Neural progenitor cell (in vitro differentiated cells): ENCODE data around the gene MAPKAPK3. TPM values are rescaled to one million over a fixed set of nuclear protein-coding genes. Genes with fewer than 3 reads are reported as not detected.

Experiments
- DNase-seq: peaks from one replicate; pipeline ENCODE4 v3.0.0-alpha.2; 2016; ENCODE audit warnings: low spot score
- H2AFZ ChIP-seq: fragments of 200-600 bp; sonication (generic); replicated peaks from 2 replicates; pipeline ENCODE4 v1.6.1; 2016; ENCODE audit warnings: antibody characterized with exemption
- H3F3A ChIP-seq: fragments of 200-600 bp; sonication (generic); 2 replicates; pipeline ENCODE4 v1.6.1; 2016; ENCODE audit warnings: antibody characterized with exemption, low read depth
- H3K27ac ChIP-seq: fragments of 200-600 bp; sonication (generic); 2 replicates; pipeline ENCODE4 v1.5.1; 2016; ENCODE audit warnings: mild to moderate bottlenecking
- H3K27me3 ChIP-seq: fragments of 200-600 bp; sonication (generic); 2 replicates; pipeline ENCODE4 v1.6.1; 2016; ENCODE audit warnings: mild to moderate bottlenecking, moderate library complexity
- H3K36me3 ChIP-seq: fragments of 200-600 bp; sonication (generic); 2 replicates; pipeline ENCODE4 v1.5.1; 2016
- H3K4me1 ChIP-seq: fragments of 200-600 bp; sonication (generic); 2 replicates; pipeline ENCODE4 v1.6.1; 2016; ENCODE audit warnings: mixed run types
- H3K4me2 ChIP-seq: fragments of 200-600 bp; sonication (generic); 2 replicates; pipeline ENCODE4 v1.6.1; 2016
- H3K4me3 ChIP-seq: fragments of 200-600 bp; sonication (generic); 2 replicates; pipeline ENCODE4 v1.5.1; 2016
- H3K79me2 ChIP-seq: fragments of 200-600 bp; sonication (generic); 2 replicates; pipeline ENCODE4 v1.6.1; 2016; ENCODE audit warnings: low read depth
- H3K9ac ChIP-seq: fragments of 200-600 bp; sonication (generic); 2 replicates; pipeline ENCODE4 v1.6.1; 2016
- H3K9me3 ChIP-seq: fragments of 200-600 bp; sonication (generic); 2 replicates; pipeline ENCODE4 v1.5.1; 2016; ENCODE audit warnings: low read depth
- H4K20me1 ChIP-seq: fragments of 200-600 bp; sonication (generic); 2 replicates; pipeline ENCODE4 v1.6.1; 2016; ENCODE audit warnings: low read depth
- H3K27ac Mint-ChIP-seq: 3 replicates; pipeline ENCODE4 v1.8.0; 2021; ENCODE audit warnings: mixed read lengths
- H3K27me3 Mint-ChIP-seq: 2 replicates; pipeline ENCODE4 v1.8.0; 2022; ENCODE audit warnings: low read depth, mild to moderate bottlenecking, inconsistent platforms, moderate library complexity, mixed read lengths; ENCODE audit not compliant: insufficient read depth
- H3K36me3 Mint-ChIP-seq: 3 replicates; pipeline ENCODE4 v1.8.0; 2021; ENCODE audit warnings: mixed read lengths
- H3K4me1 Mint-ChIP-seq: 3 replicates; pipeline ENCODE4 v1.8.0; 2021; ENCODE audit warnings: mixed read lengths
- H3K4me3 Mint-ChIP-seq: 3 replicates; pipeline ENCODE4 v1.8.0; 2021; ENCODE audit warnings: mild to moderate bottlenecking, moderate library complexity, mixed read lengths
- H3K9me3 Mint-ChIP-seq: 3 replicates; pipeline ENCODE4 v1.8.0; 2020; ENCODE audit warnings: mixed read lengths
- EZH2 ChIP-seq: fragments of 200-600 bp; sonication (generic); IDR thresholded peaks from 2 replicates; pipeline ENCODE4 v1.6.1; 2017; ENCODE audit warnings: antibody characterized with exemption, mild to moderate bottlenecking, moderate library complexity
- EZH2phosphoT487 ChIP-seq: fragments of 200-600 bp; sonication (generic); IDR thresholded peaks from 2 replicates; pipeline ENCODE4 v1.6.1; 2017; ENCODE audit warnings: antibody characterized with exemption
- total RNA-seq: library from RNA; depleted of rRNA; stranded (reverse); fragments of >200 nt; gene quantifications from 2 replicates; pipeline ENCODE4 v1.2.3, GENCODE V29; 2015; ENCODE audit warnings: low replicate concordance
- TF ChIP-seq, protein P1 (sequence below): fragments of 200-600 bp; sonication (generic); IDR thresholded peaks from 2 replicates; pipeline ENCODE4 v1.5.1; 2017; ENCODE audit warnings: antibody characterized with exemption, mild to moderate bottlenecking

MAPKAPK3 gene
- total RNA-seq, 1 donor from 2014 or later = 47.7 TPM

DNA sequence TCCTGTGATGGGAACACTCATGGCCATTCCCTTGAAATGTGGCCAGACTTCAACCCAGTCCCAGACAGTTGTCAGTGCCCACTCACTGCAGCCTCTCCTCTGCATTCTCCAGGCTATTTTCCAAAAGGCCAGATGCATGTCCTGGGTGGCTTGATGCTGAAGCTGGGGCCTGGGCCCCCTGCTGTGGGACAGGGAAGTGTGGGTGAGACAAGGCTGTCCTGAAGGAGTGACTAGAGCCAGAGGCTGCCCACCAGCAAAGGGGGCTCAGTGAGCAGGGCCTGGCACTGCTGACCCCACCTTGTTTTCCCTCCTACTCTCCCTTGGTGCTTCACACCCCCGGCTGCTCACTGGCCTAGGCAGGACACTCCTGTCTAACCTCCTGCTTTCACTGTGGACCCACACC, 17.2 kb upstream of the MAPKAPK3 start:
- Histone ChIP-seq H2AFZ (no peak overlapping the region), H3F3A (no peaks in the 10 kb centered on the region), H3K27ac (no peak overlapping the region), H3K4me3 (no peak overlapping the region), H3K9me3 (no peaks in the 10 kb centered on the region), H3K36me3 (no peaks in the 10 kb centered on the region), H3K4me1 (no peaks in the 10 kb centered on the region), H4K20me1 (no peaks in the 10 kb centered on the region), H3K9ac (no peak overlapping the region), H3K27me3 (no peaks in the 10 kb centered on the region), H3K4me2 (no peak overlapping the region), H3K79me2 (no peaks in the 10 kb centered on the region)
- Mint-ChIP-seq H3K4me1 (peaks cover 3% of the 10 kb centered on the region), H3K4me3 (no peak overlapping the region), H3K27ac (peak overlapping the region; percentile 34), H3K36me3 (no peaks in the 10 kb centered on the region), H3K27me3 (peaks cover 9% of the 10 kb centered on the region), H3K9me3 (no peaks in the 10 kb centered on the region)
- no peak for DNase-seq
- no peak for TF ChIP-seq EZH2phosphoT487
- TF ChIP-seq, protein P1, sequence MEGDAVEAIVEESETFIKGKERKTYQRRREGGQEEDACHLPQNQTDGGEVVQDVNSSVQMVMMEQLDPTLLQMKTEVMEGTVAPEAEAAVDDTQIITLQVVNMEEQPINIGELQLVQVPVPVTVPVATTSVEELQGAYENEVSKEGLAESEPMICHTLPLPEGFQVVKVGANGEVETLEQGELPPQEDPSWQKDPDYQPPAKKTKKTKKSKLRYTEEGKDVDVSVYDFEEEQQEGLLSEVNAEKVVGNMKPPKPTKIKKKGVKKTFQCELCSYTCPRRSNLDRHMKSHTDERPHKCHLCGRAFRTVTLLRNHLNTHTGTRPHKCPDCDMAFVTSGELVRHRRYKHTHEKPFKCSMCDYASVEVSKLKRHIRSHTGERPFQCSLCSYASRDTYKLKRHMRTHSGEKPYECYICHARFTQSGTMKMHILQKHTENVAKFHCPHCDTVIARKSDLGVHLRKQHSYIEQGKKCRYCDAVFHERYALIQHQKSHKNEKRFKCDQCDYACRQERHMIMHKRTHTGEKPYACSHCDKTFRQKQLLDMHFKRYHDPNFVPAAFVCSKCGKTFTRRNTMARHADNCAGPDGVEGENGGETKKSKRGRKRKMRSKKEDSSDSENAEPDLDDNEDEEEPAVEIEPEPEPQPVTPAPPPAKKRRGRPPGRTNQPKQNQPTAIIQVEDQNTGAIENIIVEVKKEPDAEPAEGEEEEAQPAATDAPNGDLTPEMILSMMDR = no peak

DNA sequence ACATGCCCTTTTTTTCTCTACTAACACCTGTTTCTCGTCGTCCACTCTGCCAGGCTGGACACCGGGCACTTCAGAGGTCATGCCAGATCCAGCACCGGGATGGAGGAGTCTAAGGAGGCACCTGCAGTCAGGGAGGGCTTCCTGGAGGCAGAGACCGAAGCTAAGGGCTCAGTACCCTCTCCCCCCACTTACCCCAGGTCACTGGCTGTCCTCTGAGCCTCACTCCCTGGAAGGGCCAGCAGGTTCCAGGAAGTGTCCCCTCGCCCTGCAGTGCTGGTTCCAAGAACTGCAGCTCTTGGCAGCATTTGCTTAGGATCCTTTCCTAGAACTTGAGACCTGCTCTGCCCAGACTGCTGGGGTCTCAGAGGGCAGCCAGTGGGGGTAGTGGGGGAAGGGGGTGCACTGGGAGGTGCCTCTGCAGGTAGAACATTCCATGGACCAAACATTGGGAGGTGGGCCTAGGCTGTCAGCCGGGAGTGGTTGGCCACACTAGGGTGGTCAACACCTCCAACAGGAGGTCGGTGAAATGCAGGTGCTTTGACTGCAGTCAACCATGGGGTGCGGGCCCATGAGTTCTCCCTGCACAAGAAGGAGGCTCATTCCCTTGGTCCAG, 16.7 kb upstream of the MAPKAPK3 start:
- Histone ChIP-seq H3K4me1 (no peaks in the 10 kb centered on the region), H3K36me3 (no peaks in the 10 kb centered on the region), H4K20me1 (no peaks in the 10 kb centered on the region), H3K4me2 (no peak overlapping the region), H3K9me3 (no peaks in the 10 kb centered on the region), H3K79me2 (no peaks in the 10 kb centered on the region), H3K9ac (no peak overlapping the region), H2AFZ (no peak overlapping the region), H3K27ac (no peak overlapping the region), H3F3A (no peaks in the 10 kb centered on the region), H3K27me3 (no peaks in the 10 kb centered on the region), H3K4me3 (no peak overlapping the region)
- DNase-seq = no peak
- peaks cover 3% of the 10 kb centered on the region for H3K4me1 Mint-ChIP-seq
- no peaks in the 10 kb centered on the region for H3K9me3 Mint-ChIP-seq
- H3K27ac Mint-ChIP-seq = peak overlapping the region; percentile 34
- TF ChIP-seq, protein P1 = no peak
- TF ChIP-seq EZH2phosphoT487 (no peak), EZH2 (no peak)
- H3K36me3 Mint-ChIP-seq = no peaks in the 10 kb centered on the region
- H3K4me3 Mint-ChIP-seq = no peak overlapping the region
- peaks cover 9% of the 10 kb centered on the region for H3K27me3 Mint-ChIP-seq

DNA sequence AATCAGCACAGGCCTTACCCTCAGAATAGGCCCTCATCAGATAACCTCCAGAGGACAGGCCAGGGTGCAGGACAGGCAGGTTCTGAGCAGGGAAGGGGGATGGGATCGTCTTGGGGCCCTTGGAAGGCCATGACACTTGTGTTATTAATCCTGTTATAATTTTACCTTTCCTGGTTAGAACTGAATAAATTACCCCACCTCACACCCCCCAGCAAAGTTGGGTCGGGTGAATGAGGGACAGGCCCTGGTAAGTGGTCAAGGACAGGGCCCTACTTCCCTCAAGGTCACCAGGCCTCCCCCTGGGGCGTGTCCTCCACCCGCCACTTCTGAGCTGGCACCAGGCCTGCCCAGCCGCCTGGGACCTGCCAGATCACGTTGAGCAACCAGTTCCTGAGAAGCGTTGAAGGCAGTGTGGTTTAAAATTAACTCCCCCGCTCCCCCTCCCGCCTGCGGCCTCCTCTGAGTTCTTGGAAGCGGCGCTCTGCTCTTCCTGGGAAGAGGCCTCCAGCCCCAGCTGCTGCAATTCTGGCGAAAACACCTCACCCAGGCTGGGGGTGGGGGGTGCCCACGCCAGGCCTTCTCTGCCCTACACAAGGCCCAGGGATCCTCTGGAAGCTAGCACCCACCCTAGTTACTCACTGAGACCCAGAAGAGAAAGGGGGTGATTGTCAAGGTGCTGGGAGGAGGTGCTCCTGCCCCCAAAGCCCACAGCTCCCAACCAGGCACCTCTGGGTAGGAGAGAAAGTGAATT, 15.9 kb upstream of the MAPKAPK3 start:
- no peak for TF ChIP-seq EZH2phosphoT487
- TF ChIP-seq, protein P1 = no peak
- TF ChIP-seq EZH2 = no peak
- Histone ChIP-seq H3K79me2 (no peaks in the 10 kb centered on the region), H3K9me3 (no peaks in the 10 kb centered on the region), H3K9ac (no peak overlapping the region), H3K27ac (no peak overlapping the region), H3K36me3 (no peaks in the 10 kb centered on the region), H3K4me3 (no peak overlapping the region), H3K27me3 (no peaks in the 10 kb centered on the region), H3F3A (no peaks in the 10 kb centered on the region), H3K4me1 (no peaks in the 10 kb centered on the region), H2AFZ (no peak overlapping the region), H3K4me2 (no peak overlapping the region), H4K20me1 (no peaks in the 10 kb centered on the region)
- Mint-ChIP-seq H3K4me3 (no peak overlapping the region), H3K27me3 (peaks cover 9% of the 10 kb centered on the region), H3K36me3 (no peaks in the 10 kb centered on the region), H3K4me1 (peaks cover 3% of the 10 kb centered on the region), H3K9me3 (no peaks in the 10 kb centered on the region), H3K27ac (no peak overlapping the region)
- no peak for DNase-seq
